ENCODE results near the gene PLEKHH1.

GRCh38 chr14:67620217-67620785, 87.2 kb downstream of the PLEKHH1 start:
- TF ChIP-seq CTCF (IDR thresholded peaks at IDR 0.05; ENCODE audit: insufficient read depth, low read length, poor library complexity, severe bottlenecking): no peak
- no peak for TF ChIP-seq EZH2phosphoT487 (conservative IDR thresholded peaks at IDR 0.05; ENCODE audit: low read length)

Data from SU-DHL-6 (cell line).